Ishikawa (cell line): ENCODE results near the gene SIX5.

Experiments used
- EP300 ChIP-seq: IDR thresholded peaks from 2 replicates; pipeline ENCODE4 v1.6.1; 2012; ENCODE audit warnings: borderline replicate concordance
- MAX ChIP-seq: IDR thresholded peaks from 2 replicates; pipeline ENCODE4 v1.6.1; 2012
- YY1 ChIP-seq: IDR thresholded peaks from 2 replicates; pipeline ENCODE4 v1.6.1; 2012; ENCODE audit warnings: low read depth

- TF ChIP-seq EP300 (no peak), MAX (no peak), YY1 (no peak)
Observed at GRCh38 chr19:45763691-45764294, 5.3 kb downstream of the SIX5 start.
